NCI-H2171 (cell line): ENCODE measurements around the gene FOSB.
A peak's percentile ranks its signal among the peaks of the same experiment; 100 is the strongest.

Experiments used
- DNase-seq: peaks from one replicate; lab custom pipeline; 2025; lab: John Stamatoyannopoulos, UW

The FOSB gene

GRCh38 chr19:45485305-45486077 lies 17.7 kb downstream of the FOSB start:
- peak; percentile 99 for DNase-seq

GRCh38 chr19:45488708-45489107 lies 20.9 kb downstream of the FOSB start:
- no peak for DNase-seq

GRCh38 chr19:45489216-45489855 lies 21.5 kb downstream of the FOSB start:
- no peak for DNase-seq

- no peak for DNase-seq
Measured at GRCh38 chr19:45492137-45492626, 24.4 kb downstream of the FOSB start.

- no peak for DNase-seq
Measured at GRCh38 chr19:45492627-45493470, 25.1 kb downstream of the FOSB start.

GRCh38 chr19:45494261-45494916 lies 26.6 kb downstream of the FOSB start:
- DNase-seq = no peak

- DNase-seq = no peak
Measured at GRCh38 chr19:45495178-45495577, 27.4 kb downstream of the FOSB start.

- no peak for DNase-seq
Measured at GRCh38 chr19:45496349-45496953, 28.7 kb downstream of the FOSB start.

- DNase-seq = no peak
Measured at GRCh38 chr19:45497791-45498190, 30.0 kb downstream of the FOSB start.

- DNase-seq = no peak
Measured at GRCh38 chr19:45498411-45499195, 30.8 kb downstream of the FOSB start, which contains the start of gene PPM1N. PPM1N (plus strand) TSS chr19:45498443; CDS start chr19:45498473, 30 bp downstream.

- DNase-seq = no peak
Measured at GRCh38 chr19:45499196-45500180, 31.7 kb downstream of the FOSB start.

GRCh38 chr19:45500918-45501729 lies 33.3 kb downstream of the FOSB start:
- DNase-seq = no peak

- no peak for DNase-seq
Measured at GRCh38 chr19:45501730-45502014, 33.9 kb downstream of the FOSB start.

- DNase-seq = no peak
Measured at GRCh38 chr19:45502111-45502510, 34.3 kb downstream of the FOSB start.

- DNase-seq = no peak
Measured at GRCh38 chr19:45503909-45504308, 36.1 kb downstream of the FOSB start.

- DNase-seq = no peak
Measured at GRCh38 chr19:45505151-45505995, 37.6 kb downstream of the FOSB start.

- no peak for DNase-seq
Measured at GRCh38 chr19:45505996-45506245, 38.1 kb downstream of the FOSB start.
